Measurements from ENCODE around the gene NALCN.

NALCN gene

GRCh38 chr13:101016475-101016874, 399.8 kb downstream of the NALCN start:
- no peak for DNase-seq

- no peak for DNase-seq
Measured at GRCh38 chr13:101013245-101013644, 403.1 kb downstream of the NALCN start.

- DNase-seq: no peak
Measured at GRCh38 chr13:101010100-101010499, 406.2 kb downstream of the NALCN start.

- DNase-seq: no peak
Measured at GRCh38 chr13:101007245-101007644, 409.1 kb downstream of the NALCN start.

Measured in SHP77 (cell line).